Stimulated activated naive CD8-positive, alpha-beta T cell treated with anti-CD3 and anti-CD28 coated beads, Interleukin-15, Interleukin-2, amounts not matched to agents 100 U/mL and 50 U/mL, for 24 hours (primary cell): Measurements from ENCODE around the gene PSORS1C1.
"Not testable (repeated sequence)": the region's sequence is repeated elsewhere in the genome, so short reads cannot be mapped to it uniquely, and the experiment has no call there.

ENCODE experiments used
- ATAC-seq: fragments of 150-1000 bp; cut with Tn5 transposase; one replicate; pipeline ENCODE4 v1.10.0; 2021
- DNase-seq: peaks from one replicate; pipeline ENCODE4 v3.0.0; 2021

The PSORS1C1 gene

DNA sequence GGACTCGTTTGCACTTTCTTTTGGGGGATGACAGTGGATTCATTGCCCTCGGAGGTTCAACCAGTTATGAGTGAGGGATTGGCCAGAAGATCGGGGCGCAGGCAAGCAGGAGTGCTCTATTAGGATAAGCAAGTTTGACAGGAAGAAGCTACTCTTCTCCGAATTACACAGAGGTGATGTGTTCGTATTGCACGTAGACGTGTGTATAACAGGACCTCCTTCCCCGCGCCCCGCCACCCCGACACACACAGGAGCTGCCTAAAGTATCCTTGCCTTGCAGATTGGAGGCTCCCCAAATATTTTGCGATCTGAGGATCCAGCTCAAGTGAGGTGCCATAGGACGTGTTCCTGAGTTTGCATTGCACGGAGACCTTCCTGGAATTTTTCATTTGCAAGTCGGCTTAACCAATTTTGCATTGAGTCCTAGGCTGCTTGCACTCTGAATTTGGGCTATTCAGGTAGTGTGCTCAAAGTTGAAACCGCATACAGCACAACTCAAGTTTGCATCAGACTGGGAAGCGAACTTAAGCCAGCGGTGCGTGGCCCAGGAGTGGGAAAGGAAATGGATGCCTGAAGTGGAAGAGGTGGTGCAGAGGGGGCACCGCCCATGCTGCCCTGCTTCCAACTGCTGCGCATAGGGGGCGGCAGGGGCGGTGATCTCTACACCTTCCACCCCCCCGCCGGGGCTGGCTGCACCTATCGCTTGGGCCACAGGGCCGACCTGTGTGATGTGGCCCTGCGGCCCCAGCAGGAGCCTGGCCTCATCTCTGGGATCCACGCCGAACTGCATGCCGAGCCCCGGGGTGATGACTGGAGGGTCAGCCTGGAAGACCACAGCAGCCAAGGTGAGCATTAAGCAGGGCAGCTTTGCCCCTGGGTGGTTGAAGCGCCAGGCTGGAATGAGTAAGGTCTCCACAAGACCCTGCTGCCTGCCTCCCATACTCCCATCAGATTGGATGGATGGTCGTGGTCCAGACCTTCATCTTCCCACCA is 44.6 kb downstream of the PSORS1C1 start:
- DNase-seq (peak; percentile 55), ATAC-seq (peak; percentile 11)

DNA sequence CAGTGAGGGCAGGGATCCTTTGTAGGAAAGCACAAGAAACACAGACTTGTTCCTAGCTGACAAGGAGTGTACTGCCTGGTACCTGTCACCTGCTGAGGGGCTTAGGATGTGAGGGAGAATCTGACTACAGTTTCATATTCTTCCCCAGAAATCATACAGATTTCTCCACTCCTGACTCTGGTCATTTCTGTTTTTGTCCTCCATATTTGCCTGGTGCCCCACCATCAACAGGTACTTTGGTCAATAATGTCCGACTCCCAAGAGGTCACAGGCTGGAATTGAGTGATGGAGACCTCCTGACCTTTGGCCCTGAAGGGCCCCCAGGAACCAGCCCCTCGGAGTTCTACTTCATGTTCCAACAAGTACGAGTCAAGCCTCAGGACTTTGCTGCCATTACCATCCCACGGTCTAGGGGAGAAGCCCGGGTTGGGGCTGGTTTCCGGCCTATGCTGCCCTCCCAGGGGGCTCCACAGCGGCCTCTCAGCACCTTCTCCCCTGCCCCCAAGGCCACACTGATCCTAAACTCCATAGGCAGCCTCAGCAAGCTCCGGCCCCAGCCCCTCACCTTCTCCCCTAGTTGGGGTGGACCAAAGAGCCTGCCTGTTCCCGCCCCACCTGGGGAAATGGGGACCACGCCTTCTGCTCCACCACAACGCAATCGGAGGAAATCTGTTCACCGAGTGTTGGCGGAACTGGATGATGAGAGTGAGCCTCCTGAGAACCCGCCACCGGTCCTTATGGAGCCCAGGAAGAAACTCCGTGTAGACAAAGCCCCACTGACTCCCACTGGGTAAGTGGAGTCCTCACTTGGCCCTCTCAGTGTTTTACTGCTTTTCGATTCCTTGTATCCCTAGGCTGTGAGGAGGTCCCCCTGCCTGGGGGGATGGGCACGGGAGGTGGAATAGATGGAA is 46.9 kb downstream of the PSORS1C1 start:
- DNase-seq (no peak), ATAC-seq (no peak)

DNA sequence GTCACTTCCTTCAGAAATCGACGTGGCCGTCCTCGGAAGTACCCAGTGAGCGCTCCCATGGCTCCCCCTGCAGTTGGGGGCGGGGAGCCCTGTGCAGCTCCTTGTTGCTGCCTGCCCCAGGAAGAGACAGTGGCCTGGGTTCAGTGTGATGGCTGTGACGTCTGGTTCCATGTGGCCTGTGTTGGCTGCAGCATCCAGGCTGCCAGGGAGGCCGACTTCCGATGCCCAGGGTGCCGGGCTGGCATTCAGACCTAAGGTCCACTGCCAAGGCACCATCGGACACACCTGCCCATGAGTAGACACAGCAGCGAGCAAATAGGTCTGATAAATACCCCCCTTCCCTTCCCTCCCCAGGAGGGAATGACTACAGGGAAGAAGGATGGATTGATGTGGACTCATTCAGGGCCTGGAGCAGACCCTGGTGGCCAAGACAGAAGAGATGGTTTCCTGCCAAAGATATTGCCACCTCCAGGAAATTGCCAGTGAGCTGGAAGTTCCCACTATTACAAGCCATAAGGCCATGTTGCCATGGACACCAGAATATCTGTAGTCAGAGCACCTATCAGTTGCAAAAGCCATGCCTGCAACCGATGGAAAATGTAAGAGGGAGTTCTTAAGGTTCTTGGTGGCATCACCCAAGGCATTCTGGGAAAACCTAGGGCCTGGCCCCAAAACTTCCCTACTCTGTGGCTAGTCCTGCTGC is 48.0 kb downstream of the PSORS1C1 start:
- ATAC-seq (no peak), DNase-seq (no peak)

DNA sequence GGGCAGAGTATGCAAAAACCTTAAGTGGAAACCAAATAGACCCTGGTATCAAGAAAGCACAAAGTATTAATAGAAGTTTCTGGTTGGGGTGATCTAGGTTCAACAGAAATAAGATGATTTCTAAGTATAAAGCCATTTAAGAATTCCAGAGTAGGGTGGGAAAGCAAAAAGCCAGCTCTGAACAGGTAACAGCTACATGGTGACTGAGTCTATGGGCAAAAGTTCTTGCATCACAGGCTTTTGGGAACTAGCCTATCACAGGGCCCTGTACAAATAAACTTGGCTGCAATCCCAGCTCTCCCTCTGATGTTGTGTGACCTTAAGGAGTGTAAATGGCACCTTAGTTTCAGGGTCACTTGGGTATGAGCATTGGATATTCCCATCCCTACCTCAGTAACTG is 49.3 kb downstream of the PSORS1C1 start:
- DNase-seq (no peak), ATAC-seq (no peak)

DNA sequence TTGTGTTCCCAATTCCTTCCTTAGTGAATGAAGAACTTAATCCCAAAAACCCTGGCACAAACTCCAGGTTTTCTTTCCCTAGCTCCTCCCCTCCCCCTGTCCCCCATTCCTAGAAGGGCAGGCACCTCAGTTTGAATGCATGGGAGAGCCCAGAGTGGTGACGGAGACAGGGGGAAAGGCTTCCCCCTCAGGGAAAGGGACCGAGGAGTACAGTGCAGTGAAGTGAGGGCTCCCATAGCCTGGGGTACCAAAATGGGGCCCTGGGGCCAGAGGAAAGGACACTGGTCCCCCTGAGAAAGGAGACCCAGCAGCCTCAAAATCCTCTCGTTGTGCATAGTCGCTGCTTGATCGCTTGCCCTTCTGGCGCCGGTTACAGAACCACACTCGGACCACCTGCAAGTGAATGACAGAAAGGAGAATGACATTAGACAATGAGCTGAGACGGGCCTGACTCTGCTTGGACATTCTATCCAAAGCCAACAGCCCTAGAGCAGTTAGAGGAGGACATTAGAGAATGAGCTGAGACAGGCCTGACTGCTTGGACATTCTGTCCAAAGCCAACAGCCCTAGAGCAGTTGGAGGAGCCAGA is 50.0 kb downstream of the PSORS1C1 start:
- not testable (repeated sequence) for DNase-seq, ATAC-seq

DNA sequence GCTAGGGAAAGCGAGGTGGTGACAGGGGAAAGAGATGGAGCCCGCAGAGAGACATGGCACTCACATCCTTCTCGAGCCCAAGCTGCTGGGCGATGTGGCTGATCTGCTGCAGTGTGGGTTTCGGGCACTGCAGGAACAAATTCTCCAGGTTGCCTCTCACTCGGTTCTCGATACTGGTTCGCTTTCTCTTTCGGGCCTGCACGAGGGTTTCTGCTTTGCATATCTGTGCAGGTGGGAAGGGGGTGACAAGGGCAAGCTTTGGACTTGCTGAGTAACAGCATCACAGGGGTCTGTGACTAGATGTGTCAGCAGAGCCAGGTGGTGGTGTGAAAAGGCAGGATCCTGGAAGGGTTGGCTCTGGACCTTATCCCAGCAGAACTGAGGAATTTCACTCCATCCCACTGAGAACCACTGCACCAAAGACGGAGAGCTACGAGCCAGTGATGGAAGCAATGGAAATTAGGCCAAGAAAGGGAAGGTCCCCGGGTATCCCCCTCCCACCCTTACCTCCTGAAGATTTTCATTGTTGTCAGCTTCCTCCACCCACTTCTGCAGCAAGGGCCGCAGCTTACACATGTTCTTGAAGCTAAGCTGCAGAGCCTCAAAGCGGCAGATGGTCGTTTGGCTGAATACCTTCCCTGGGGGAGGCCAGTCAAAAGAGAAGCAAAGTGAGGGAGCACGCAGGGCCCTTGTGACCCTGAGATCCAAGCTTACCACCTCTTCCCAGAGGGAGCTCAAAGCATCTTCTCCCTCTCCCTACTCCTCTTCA is 50.6 kb downstream of the PSORS1C1 start:
- not testable (repeated sequence) for DNase-seq, ATAC-seq

DNA sequence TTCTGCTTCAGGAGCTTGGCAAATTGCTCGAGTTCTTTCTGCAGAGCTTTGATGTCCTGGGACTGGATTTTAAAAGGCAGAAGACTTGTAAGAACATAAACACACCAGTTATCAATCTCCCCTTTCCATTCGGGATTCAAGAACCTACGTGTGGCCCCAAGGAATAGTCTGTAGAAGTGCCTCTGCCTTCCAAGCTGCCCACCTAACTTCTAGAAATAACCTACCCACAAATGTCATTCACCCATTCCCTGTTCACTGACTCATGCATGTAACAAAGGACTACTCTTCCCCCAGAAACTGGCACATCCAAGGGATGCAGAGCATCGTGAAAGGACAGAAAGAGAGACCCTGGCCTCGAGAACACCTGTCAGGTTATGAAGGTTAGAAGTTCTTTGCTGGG is 51.4 kb downstream of the PSORS1C1 start:
- DNase-seq = no peak
- no peak for ATAC-seq

DNA sequence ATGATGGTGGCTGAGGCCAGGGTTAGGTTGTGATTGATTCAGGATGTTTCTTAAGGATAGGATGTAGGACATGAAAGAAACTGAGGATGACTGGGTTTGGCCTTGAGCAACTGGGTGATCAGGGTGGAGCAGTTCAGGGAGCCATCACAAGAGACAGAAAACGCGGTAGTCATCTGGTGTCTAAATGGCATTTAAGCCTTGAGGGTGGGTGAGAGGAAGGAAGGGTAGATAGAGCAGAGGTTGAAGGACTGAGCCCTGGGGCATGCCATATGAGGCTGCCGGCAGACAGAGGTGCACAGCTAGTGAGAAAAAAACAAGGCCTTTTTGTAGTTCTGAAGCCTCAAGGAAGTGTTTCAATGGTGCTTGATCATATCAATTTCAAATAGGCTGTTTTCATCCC is 54.0 kb downstream of the PSORS1C1 start:
- ATAC-seq (no peak), DNase-seq (no peak)

DNA sequence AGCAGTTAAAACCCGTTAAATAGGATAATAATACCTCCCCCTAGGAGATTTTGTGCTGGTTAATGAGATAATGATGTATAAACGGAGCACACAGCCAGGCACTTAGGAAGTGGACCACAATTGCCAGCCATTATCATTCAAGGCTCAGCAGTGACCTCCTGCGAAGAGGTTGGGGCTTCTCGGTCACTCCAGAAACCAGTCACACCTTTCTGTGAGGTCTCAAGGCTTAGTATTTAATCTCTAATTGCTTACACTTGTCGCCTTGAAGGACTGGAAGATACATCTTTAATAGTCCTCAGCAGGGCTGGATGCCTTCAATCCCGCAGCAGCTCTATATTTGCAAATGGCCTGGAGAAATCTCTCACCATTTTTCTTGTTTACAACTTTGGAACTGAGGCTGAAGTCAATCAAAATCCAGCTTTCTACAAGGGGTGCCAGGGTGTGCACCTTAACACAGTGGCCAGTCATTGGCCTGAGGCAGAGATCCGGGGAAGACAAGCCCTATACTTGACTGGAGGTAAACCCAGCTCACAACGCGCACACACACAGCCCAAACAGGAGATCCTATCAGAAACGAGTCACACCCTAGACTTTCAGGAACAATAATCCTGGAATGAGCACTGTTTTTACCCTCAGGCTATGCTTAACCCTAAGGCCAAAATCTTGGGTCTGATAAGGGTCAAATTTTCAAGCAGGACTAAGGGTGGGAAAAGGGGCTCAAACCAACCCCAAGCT is 54.7 kb downstream of the PSORS1C1 start:
- ATAC-seq (no peak), DNase-seq (no peak)

DNA sequence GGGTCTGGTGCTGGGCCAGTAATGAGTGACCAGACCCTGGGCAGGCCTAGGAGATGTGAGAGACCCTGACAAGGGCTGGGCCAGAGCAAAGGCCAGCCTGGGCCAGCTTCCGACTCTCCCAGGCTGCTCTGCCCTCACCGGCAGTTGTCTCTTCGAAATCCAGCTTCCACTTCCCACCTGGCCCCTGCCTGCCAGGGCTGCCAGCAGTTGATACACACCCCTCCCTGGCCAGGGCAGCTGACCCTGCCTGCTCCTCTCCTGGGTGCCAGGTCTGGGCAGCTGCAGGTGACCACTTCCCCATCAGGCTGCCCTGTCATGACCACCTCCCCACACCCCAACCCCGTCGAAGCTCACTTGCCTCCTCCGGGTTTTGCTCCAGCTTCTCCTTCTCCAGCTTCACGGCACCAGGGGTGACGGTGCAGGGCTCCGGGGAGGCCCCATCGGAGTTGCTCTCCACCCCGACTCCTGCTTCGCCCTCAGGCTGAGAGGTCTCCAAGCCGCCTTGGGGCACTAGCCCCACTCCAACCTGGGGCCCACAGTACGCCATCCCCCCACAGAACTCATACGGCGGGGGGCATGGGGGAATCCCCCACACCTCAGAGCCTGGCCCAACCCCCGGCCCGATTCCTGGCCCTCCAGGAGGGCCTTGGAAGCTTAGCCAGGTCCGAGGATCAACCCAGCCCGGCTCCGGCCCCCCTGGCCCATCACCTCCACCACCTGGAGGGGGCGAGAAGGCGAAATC is 55.4 kb downstream of the PSORS1C1 start:
- ATAC-seq, DNase-seq: not testable (repeated sequence)

DNA sequence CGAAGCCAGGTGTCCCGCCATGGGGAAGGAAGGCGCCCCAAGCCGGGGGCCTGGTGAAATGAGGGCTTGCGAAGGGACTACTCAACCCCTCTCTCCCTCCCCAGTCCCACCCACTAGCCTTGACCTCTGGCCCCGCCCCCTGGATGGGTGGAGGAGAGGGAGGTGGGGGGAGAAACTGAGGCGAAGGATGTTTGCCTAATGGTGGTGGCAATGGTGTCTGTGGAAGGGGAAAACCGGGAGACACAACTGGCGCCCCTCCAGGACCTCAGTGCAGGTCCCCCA is 55.9 kb downstream of the PSORS1C1 start, which contains the start of gene POU5F1:
Gene POU5F1 (minus strand): TSS at position 83 of the 282 bp plus-strand sequence. CDS start 62 bp downstream, at position 21.
- no peak for ATAC-seq
- no peak for DNase-seq

DNA sequence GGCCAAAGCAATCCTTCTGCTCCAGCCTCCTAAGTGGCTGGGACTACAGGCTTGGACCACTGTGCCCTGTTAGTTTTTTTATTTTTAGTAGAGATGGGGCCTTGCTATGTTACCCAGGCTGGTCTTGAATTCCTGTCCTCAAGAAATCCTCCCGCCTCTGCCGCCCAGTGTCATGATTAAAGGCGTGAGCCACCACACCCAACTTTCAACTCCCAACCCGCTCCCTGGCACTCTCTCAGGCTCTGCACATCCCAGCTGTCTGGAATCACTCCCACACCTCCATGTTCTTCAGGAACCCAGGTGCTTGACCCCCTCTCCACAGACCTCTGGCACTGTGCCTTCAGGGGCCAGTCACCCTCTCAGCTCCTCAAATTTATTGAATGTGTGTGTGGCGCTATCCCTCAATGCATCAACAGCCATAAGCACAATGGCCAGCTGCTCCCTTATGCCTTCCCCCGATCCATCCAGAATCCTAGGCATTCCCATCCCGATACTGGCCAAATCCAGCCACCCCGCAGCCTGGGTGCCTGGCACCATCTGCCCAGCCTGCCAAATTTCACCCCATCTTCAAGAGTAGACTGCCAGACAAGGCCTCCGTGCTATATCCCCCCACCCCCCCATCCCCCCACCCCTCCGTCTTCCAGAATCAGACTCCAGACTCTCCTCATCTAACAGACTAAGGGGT is 56.5 kb downstream of the PSORS1C1 start:
- DNase-seq (no peak), ATAC-seq (no peak)

DNA sequence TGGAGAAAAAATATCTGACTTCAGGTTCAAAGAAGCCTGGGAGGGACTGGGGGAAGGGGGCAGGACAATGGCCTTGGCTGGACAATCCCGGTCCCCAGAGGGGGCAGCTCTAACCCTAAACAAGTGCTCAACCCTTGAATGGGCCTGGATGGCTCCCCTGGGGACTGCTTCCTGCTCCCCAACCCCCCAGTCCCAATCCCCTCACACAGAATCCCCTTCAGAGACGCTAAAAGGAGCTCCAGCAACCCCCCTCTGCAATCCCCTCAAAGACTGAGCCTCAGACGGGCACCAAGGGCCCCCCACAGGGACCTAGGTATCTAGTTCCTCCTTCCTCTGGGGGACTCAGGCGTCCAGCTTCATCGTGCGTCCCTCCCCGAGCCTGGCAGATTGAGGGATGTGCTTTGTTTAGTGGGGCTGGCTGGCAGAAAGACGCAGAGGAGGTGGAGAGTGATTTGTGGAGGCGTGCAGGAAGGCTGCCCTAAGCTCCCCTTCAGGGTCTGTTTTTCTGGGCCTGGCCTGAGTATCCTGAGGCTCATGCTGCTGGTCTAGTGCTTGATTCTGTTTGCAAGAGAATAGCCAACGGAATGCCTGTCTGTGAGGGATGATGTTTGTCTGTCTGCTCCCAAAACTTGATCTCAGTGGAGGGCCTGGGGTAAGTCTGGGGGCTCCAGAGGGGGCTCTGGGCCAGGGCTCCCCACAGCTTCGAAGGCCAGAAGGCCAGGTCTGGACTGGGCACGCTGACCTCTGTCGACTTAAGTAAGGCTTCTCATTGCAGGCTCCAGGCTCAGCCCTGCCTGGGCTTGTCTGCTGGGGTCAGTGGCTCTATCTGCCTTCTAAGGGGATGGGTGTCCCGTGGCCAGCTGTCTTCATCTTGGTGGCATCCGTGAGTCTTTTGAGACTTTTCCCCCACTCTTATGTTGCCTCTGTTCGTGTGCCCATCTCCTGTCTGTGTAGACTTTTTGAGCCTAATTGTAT is 57.6 kb downstream of the PSORS1C1 start:
- DNase-seq (no peak), ATAC-seq (no peak)

DNA sequence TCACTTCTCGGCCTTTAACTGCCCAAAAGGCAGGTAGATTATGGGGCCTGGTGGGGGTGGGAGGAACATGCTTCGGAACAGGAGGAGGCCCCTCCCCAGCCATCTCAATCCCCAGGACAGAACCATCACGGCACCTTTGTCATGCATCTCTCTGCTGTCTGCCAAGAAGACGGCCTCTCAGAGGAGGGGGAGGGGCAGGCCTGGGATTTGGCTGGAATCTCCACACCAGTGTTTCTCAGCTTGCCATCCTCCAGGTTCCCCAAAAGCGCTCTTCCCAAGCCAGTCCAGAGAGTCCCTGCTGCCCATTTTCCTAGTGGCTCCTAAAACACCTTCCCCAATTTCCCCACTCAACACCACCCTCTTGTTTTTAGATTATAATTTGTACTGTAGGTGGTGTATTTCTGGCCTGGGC is 58.4 kb downstream of the PSORS1C1 start:
- ATAC-seq = no peak
- no peak for DNase-seq

DNA sequence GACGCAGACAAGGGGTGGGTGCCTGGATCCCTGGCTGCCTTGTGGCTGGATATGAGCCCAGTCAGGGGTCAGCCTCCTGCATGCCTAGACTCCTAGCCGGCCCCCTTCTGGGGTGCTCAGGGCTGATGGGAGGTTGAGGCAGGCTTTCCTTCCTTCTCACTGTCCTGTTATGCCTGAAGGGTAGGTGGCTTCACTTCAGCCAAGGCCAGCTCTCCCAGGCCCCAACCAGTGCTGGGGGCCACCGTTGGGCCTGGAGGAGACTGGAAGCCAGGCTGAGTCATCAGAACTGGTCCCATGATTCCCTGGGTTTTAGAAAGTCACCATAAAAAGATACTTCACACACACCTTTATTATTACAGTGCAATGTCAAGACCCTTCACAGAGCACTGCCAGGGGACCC is 58.8 kb downstream of the PSORS1C1 start:
- DNase-seq = no peak
- ATAC-seq = no peak

DNA sequence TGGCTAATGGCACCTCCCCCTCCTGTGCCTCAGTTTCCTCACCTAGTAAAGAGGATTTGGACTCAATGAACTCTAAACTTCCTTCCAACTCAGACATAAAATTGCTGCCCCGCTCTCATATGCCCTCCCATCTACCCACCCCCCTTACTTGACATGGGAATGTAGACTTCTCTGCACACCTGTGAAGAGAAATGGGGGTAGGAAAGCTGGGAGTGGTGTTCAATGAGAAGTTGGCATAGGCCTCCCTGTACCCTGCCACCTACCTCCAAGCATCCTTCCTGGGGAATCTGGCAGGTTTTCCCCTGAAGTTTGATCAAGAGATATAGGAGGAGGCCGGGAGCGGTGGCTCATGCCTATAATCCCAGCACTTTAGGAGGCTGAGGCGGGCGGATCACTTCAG is 59.8 kb downstream of the PSORS1C1 start:
- DNase-seq (no peak), ATAC-seq (no peak)

DNA sequence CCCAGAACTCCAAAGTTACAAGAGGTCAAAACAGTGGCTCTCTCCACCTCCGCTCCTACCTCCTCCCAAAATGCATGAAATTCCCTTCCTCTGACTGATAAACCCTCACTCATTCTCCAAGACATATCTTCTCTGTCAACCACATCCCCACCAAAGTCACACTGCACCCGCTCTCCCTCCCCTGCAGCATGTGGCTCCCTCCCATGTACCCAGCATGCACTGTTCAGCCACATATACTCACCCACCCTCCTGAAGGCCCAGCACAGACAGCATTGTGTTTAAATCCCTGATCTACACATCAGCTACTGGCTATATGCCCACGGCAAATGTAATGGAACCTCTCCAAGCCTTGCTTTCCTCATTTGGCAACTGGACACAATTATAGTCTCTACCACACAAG is 61.4 kb downstream of the PSORS1C1 start:
- no peak for DNase-seq
- ATAC-seq = no peak
